Hippocampal formation (tissue), 2 donors: ENCODE data around the gene SOX11.

Experiments
- DNase-seq, 2 donors: peaks; one replicate each; lab custom pipeline; 2025; lab: John Stamatoyannopoulos, UW

The SOX11 gene

GRCh38 chr2:5723791-5724735, 31.9 kb downstream of the SOX11 start:
- DNase-seq = no peak

- no peak for DNase-seq
Observed at GRCh38 chr2:5725072-5725471, 32.9 kb downstream of the SOX11 start.

DNA sequence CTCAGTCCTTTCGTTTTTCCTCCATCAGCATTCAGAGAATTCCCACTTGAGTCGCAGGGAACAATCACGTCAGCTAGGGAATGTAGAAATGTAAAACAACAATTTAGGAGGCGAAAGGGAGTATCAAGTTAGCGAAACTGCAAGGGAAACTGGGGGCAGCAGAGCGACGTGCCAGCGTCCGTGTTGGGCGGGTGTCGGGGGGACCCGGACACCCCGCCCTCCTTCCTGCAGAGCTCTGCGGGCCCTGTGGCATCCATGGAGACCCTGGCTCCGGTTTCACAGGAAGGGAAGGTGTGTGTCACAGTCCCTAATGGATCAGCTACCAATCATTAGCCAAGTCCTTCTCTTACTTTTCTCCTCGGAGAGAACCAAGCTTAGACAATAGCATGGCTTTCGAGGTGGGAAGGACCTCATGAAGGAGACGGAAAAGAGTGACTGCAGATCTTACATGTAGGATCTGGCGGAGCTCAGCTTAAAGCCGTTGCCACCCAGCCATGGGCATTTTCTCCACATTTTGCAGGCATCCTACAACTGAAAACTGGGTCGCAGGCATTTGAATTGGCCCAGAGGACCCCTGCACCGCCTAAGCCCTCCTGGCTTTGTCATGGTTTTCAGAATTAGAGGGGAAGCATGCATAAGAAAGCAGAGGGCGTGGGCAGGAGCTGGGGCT, 33.7 kb downstream of the SOX11 start:
- peak in 1 of 2 donors; percentile 6 for DNase-seq

DNA sequence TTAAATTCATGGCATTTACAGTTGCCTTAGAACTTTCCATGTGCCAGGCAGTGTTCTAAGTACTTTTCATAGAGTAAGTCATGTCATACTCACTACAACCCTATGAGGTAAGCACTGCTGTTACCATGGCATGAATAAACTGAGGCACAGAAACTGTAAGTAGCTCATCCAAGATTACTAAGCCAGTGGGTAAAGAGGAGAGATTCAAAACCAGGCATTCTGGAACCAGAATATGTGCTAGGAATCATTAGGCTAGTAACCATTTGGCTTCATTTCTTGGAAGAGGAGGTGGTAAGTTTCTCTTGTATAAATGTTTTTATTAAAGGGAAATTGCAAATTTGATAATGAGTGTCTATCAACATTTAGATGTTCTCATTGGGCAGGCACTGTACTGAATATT, 35.1 kb downstream of the SOX11 start:
- DNase-seq = no peak

GRCh38 chr2:5729416-5729815, 37.2 kb downstream of the SOX11 start:
- no peak for DNase-seq

DNA sequence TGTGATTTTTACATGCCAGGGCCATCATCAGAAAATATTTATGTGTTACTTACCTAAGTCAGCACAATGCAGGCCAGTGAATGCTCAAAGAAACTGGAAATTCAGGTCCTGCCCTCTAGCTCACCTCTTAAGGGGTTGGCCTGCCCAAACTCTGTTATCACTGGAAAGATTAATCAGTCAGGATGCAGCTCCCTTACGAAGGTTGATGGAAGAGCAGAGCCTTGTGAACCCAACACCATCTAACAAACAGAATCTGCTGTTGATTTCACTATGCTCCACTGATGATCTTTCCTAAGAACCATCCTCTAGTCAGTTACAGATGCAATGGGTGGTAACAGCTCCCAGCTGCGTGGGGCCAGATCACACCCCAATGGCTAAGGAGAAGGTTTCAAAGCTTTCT, 38.2 kb downstream of the SOX11 start:
- no peak for DNase-seq

DNA sequence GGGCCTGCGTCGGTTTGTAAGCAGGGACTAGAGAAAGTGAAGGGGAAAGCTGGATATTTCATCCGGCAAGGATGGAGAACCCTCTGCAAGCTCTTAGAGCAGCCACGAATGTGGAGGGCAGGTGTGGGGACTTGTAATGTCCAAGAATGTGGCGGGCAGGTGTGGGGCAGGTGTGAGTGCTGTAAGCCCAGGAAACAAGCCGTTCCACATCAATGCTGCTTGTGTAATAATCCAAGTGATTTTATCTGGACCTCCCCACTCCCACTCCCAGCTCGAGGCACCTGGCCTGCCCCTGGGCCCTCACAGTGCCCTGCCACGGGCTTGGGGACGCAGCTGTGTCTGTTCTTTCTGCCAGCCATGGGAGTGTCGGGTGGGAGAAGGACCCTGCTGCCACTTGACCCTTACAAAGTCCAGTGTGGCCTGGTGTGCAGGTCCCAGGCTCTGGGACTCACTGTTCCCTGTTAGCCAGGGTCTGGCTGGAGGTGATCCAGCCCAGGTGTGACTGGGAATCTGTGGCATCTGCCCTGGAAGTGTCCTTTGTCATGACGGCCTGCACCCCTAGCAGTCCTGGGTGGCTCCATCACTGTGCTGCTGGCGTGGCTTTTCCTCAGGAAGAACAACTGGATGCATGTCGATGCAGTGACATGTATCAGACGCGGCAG, 42.8 kb downstream of the SOX11 start:
- no peak for DNase-seq

DNA sequence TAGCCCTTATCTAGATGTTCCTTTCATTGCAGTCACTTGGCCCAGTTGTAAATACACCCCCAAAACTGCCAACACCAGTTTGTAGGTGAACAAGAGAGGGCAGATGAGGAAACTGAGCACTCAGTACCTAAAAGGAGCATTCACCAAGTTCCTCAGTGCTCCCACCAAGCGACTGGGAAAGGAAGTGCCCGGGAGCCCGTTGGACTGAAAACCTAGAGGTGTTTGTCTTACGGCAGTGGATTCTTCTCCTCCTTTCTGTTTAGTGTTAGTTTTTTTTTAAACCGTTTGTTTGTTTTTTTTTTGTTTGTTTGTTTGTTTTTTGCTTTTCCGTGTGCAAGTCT, 43.3 kb downstream of the SOX11 start:
- no peak for DNase-seq

- DNase-seq = no peak
Observed at GRCh38 chr2:5736050-5736449, 43.9 kb downstream of the SOX11 start.

GRCh38 chr2:5736886-5737285, 44.7 kb downstream of the SOX11 start:
- DNase-seq = no peak

- DNase-seq = no peak
Observed at GRCh38 chr2:5740053-5740452, 47.9 kb downstream of the SOX11 start.

DNA sequence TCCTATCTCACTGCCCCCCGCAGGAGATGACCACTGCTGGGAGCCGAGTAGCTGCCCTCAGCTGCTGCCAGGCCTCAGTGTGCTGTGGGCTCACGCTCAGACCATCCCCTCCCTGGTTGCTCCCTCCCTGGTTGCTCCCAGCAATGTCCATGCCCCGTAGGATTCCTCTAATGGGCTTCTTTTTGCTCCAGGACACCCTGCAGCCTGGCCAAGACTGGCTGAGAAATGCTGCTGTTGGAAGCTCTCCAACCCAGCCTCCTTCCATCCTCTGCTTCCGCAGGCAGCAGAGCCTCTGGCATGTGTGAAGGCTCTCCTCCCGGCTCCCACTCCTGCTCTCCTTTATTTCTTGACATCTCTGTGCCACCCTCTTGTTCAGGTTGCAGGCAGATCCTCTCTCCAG, 48.6 kb downstream of the SOX11 start:
- DNase-seq = peak in 1 of 2 donors; percentile 15

DNA sequence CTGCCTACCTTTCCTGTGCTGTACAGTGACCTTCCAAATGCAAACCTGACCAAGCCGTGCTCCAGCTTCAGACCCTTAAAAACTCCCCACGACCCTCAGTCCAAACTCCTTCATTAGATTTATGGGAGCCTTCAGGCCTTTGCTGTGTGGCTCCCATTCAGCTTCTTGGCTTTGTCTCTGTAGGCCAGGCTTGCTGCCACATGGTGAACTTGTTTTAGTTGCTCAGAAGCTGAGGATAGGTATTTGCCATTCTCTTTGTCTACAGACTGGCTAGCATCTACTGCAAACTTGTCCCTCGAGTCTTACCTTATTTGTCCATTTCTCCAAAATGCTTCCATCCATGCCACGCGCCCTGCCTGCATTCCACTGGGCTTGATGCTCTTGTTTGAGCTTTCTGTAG, 49.1 kb downstream of the SOX11 start:
- DNase-seq = no peak

GRCh38 chr2:5742126-5742525, 49.9 kb downstream of the SOX11 start:
- no peak for DNase-seq

DNA sequence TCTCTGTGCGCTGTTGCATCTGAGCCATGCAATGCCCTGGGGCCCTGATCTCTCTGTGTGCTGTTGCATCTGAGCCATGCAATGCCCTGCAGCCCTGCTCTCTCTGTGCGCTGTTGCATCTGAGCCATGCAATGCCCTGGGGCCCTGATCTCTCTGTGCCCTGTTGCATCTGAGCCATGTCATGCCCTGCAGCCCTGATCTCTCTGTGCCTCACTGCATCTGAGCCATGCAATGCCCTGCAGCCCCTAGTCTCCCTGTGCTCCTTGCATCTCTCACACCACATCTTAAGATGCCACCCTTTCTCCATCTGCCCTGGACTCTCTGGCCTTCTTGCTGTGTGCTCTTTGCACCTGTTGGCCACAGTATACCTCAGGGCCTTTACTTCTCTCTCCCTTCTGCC, 56.2 kb downstream of the SOX11 start:
- DNase-seq = no peak

GRCh38 chr2:5748946-5749345, 56.8 kb downstream of the SOX11 start:
- DNase-seq = no peak

GRCh38 chr2:5749347-5749746, 57.2 kb downstream of the SOX11 start:
- DNase-seq = no peak
